ENCODE data around the gene IL17B. TPM values are rescaled to one million over a fixed set of nuclear protein-coding genes. Genes with fewer than 3 reads are reported as not detected.

Gene IL17B
- total RNA-seq, 3 donors from 2014 or later, result 0.64 to 5.6 (median 5.4) TPM

GRCh38 chr5:149349382-149349781, 29.7 kb downstream of the IL17B start:
- TF ChIP-seq CTCF (IDR thresholded peaks at IDR 0.05) (no peak), POLR2AphosphoS5 (IDR thresholded peaks at IDR 0.05) (no peak), POLR2A (IDR thresholded peaks at IDR 0.05) (no peak)
- H3K27ac ChIP-seq, result no peak overlapping the region
- H3K9me3 ChIP-seq, result no peaks in the 10 kb centered on the region
- H3K27me3 ChIP-seq, result no peaks in the 10 kb centered on the region
- intact Hi-C loops (cut with DNase I; ENCODE audit: low total_unique reads), result no loop called here
- no peaks in the 10 kb centered on the region for H3K4me1 ChIP-seq
- H3K36me3 ChIP-seq, result no peaks in the 10 kb centered on the region
- DNase-seq (ENCODE audit: low spot score in 2 of 2), result no peak
- no peak overlapping the region for H3K4me3 ChIP-seq

- no peaks in the 10 kb centered on the region for H3K9me3 ChIP-seq
- no peaks in the 10 kb centered on the region for H3K36me3 ChIP-seq
- no peak overlapping the region for H3K27ac ChIP-seq
- no peak for TF ChIP-seq POLR2A (IDR thresholded peaks at IDR 0.05)
- TF ChIP-seq CTCF (IDR thresholded peaks at IDR 0.05), result no peak
- no peak for TF ChIP-seq POLR2AphosphoS5 (IDR thresholded peaks at IDR 0.05)
- intact Hi-C loops (cut with DNase I; ENCODE audit: low total_unique reads), result no loop called here
- H3K4me3 ChIP-seq, result no peak overlapping the region
- H3K4me1 ChIP-seq, result no peaks in the 10 kb centered on the region
- no peak for DNase-seq (ENCODE audit: low spot score in 2 of 2)
- no peaks in the 10 kb centered on the region for H3K27me3 ChIP-seq
Observed at GRCh38 chr5:149348518-149348917, 30.6 kb downstream of the IL17B start.

- H3K27ac ChIP-seq, result peak overlapping the region; percentile 82 to 86
- no peaks in the 10 kb centered on the region for H3K4me1 ChIP-seq
- H3K27me3 ChIP-seq, result no peaks in the 10 kb centered on the region
- H3K9me3 ChIP-seq, result no peaks in the 10 kb centered on the region
- peak overlapping the region; percentile 68 to 85 (median 81) for H3K4me3 ChIP-seq
- no peaks in the 10 kb centered on the region for H3K36me3 ChIP-seq
- intact Hi-C loops (cut with DNase I; ENCODE audit: low total_unique reads), result no loop called here
- TF ChIP-seq POLR2AphosphoS5 (IDR thresholded peaks at IDR 0.05), result no peak
- no peak for DNase-seq (ENCODE audit: low spot score in 2 of 2)
Observed at GRCh38 chr5:149345892-149346222, 33.2 kb downstream of the IL17B start.

GRCh38 chr5:149345147-149345891, 33.8 kb downstream of the IL17B start, which contains the start of gene GRPEL2:
TSS of gene GRPEL2 (plus strand) at chr5:149345499. CDS start at chr5:149345540, 41 bp downstream.
- peak in 1 of 3 donors; percentile 15 for TF ChIP-seq CTCF (IDR thresholded peaks at IDR 0.05)
- TF ChIP-seq POLR2AphosphoS5 (IDR thresholded peaks at IDR 0.05), result peak; percentile 74 to 87 (median 77)
- no peak for TF ChIP-seq POLR2A (IDR thresholded peaks at IDR 0.05)

GRCh38 chr5:149344151-149344550, 34.9 kb downstream of the IL17B start:
- intact Hi-C loops (cut with DNase I; ENCODE audit: low total_unique reads), result no loop called here
- H3K4me3 ChIP-seq, result no peak overlapping the region
- DNase-seq (ENCODE audit: low spot score in 2 of 2), result no peak
- H3K9me3 ChIP-seq, result no peaks in the 10 kb centered on the region
- H3K27ac ChIP-seq, result peak overlapping the region in 1 of 2 donors; percentile 6
- H3K4me1 ChIP-seq, result no peaks in the 10 kb centered on the region
- no peaks in the 10 kb centered on the region for H3K27me3 ChIP-seq
- no peaks in the 10 kb centered on the region for H3K36me3 ChIP-seq
- TF ChIP-seq CTCF (IDR thresholded peaks at IDR 0.05) (no peak), POLR2AphosphoS5 (IDR thresholded peaks at IDR 0.05) (no peak), POLR2A (IDR thresholded peaks at IDR 0.05) (no peak)

More at GRCh38 chr5:149345147-149345891, 33.8 kb downstream of the IL17B start, which contains the start of gene GRPEL2:
- DNase-seq (ENCODE audit: low spot score in 2 of 2), result peak; percentile 91 to 94
- peak within 1 kb of the TSS; percentile 82 to 86 for H3K27ac ChIP-seq
- H3K9me3 ChIP-seq, result no peaks in the 10 kb centered on the region
- peak within 1 kb of the TSS; percentile 68 to 85 (median 81) for H3K4me3 ChIP-seq
- no peaks in the 10 kb centered on the region for H3K4me1 ChIP-seq
- intact Hi-C loops (cut with DNase I; ENCODE audit: low total_unique reads), result no loop called here
- no peaks in the 10 kb centered on the region for H3K36me3 ChIP-seq
- H3K27me3 ChIP-seq, result no peaks in the 10 kb centered on the region

Data from breast epithelium (tissue), 4 donors.